Measurements from ENCODE around the gene CRYL1.

Gene CRYL1

DNA sequence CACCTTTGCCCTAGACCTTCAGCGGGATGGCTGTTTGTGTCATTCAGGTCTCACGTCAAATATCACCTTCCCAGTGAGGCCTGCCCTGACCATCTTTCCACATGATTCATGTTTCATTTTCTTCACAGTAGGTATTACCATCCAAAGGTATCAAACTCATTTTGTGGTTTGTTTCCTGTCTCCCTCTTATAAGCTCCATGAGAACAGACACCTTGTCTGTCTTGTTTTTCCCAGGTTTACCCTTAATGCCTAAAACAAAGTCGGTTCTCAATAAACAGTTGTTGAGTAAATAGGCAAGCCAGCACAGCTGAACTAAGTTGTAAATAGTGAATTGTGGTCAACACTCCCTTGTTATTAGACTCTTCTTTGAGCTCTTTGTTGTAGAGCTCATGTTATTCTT is 170.9 kb downstream of the CRYL1 start:
- H3K4me1 ChIP-seq (ENCODE audit: control insufficient read depth, low read length): no peaks in the 10 kb centered on the region; the same call in 1 of the 2 replicates
- no peaks in the 10 kb centered on the region for H3K27me3 ChIP-seq (ENCODE audit: control insufficient read depth, low read length)
- no peaks in the 10 kb centered on the region for H3F3A ChIP-seq (ENCODE audit: control insufficient read depth, insufficient read depth)
- H3K79me2 ChIP-seq (ENCODE audit: control insufficient read depth, low read length): no peaks in the 10 kb centered on the region
- H3K4me2 ChIP-seq (ENCODE audit: low read length): no peak overlapping the region
- TF ChIP-seq, protein P1, sequence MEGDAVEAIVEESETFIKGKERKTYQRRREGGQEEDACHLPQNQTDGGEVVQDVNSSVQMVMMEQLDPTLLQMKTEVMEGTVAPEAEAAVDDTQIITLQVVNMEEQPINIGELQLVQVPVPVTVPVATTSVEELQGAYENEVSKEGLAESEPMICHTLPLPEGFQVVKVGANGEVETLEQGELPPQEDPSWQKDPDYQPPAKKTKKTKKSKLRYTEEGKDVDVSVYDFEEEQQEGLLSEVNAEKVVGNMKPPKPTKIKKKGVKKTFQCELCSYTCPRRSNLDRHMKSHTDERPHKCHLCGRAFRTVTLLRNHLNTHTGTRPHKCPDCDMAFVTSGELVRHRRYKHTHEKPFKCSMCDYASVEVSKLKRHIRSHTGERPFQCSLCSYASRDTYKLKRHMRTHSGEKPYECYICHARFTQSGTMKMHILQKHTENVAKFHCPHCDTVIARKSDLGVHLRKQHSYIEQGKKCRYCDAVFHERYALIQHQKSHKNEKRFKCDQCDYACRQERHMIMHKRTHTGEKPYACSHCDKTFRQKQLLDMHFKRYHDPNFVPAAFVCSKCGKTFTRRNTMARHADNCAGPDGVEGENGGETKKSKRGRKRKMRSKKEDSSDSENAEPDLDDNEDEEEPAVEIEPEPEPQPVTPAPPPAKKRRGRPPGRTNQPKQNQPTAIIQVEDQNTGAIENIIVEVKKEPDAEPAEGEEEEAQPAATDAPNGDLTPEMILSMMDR (IDR thresholded peaks at IDR 0.05; ENCODE audit: low read depth, low read length, poor library complexity, severe bottlenecking): no peak
- TF ChIP-seq EZH2phosphoT487 (IDR thresholded peaks at IDR 0.05; ENCODE audit: borderline replicate concordance, low read length): no peak
- no peak overlapping the region for H3K4me3 ChIP-seq (ENCODE audit: low read length)
- no peaks in the 10 kb centered on the region for H4K20me1 ChIP-seq (ENCODE audit: control insufficient read depth, insufficient read depth, low read depth, low read length)
- H3K9me2 ChIP-seq (replicated peaks; ENCODE audit: control insufficient read depth, low read length): no peaks in the 10 kb centered on the region
- no peak overlapping the region for H3K27ac ChIP-seq (ENCODE audit: low read depth, low read length)
- no peaks in the 10 kb centered on the region for H3K36me3 ChIP-seq (ENCODE audit: control insufficient read depth, low read length)
- H3K9me3 ChIP-seq (ENCODE audit: control insufficient read depth, insufficient read depth, low read length): no peaks in the 10 kb centered on the region

DNA sequence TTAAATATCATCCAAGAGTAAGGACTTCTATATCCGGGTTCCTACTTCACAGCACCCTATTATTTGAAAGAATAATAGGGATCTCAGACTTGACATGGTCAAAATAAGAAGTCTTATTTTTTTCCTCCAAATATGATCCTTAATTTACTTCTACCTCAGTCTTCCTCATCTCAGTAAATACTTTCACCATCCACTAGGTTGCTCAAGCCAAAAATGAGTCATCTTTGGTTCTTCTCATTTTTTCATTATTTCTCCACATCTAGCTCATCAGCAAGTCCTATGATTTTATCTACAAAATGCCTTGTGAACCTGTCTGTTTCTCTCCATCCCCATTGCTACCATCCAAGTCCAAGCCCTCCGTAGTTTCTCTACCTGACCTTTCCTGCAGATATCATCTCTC is 171.7 kb downstream of the CRYL1 start:
- Histone ChIP-seq H3K27me3 (ENCODE audit: control insufficient read depth, low read length) (no peaks in the 10 kb centered on the region), H3K9me2 (replicated peaks; ENCODE audit: control insufficient read depth, low read length) (no peaks in the 10 kb centered on the region), H4K20me1 (ENCODE audit: control insufficient read depth, insufficient read depth, low read depth, low read length) (no peaks in the 10 kb centered on the region), H3K79me2 (ENCODE audit: control insufficient read depth, low read length) (no peaks in the 10 kb centered on the region), H3K36me3 (ENCODE audit: control insufficient read depth, low read length) (no peaks in the 10 kb centered on the region), H3K27ac (ENCODE audit: low read depth, low read length) (no peak overlapping the region), H3K4me2 (ENCODE audit: low read length) (no peak overlapping the region), H3F3A (ENCODE audit: control insufficient read depth, insufficient read depth) (no peaks in the 10 kb centered on the region), H3K4me3 (ENCODE audit: low read length) (no peak overlapping the region), H3K4me1 (ENCODE audit: control insufficient read depth, low read length) (no peaks in the 10 kb centered on the region), H3K9me3 (ENCODE audit: control insufficient read depth, insufficient read depth, low read length) (no peaks in the 10 kb centered on the region)
- TF ChIP-seq EZH2phosphoT487 (IDR thresholded peaks at IDR 0.05; ENCODE audit: borderline replicate concordance, low read length): no peak
- TF ChIP-seq, protein P1 (IDR thresholded peaks at IDR 0.05; ENCODE audit: low read depth, low read length, poor library complexity, severe bottlenecking): no peak
